H1 (cell line): Measurements from ENCODE around the gene CREB3. TPM values are rescaled to one million over a fixed set of nuclear protein-coding genes. Genes with fewer than 3 reads are reported as not detected.

Experiments used
- ASH2L ChIP-seq: fragments of 200-600, 300-600 bp; sonication (generic); IDR thresholded peaks from one replicate; pipeline ENCODE4 v1.7.1; 2017; ENCODE audit warnings: low read length
- BACH1 ChIP-seq: IDR thresholded peaks from 2 replicates; pipeline ENCODE4 v1.6.1; 2012; ENCODE audit warnings: low read length, improper control_type of control experiment
- CBX5 ChIP-seq: fragments of 300-800, 300-1000 bp; sonication (generic); IDR thresholded peaks from 2 replicates; pipeline ENCODE4 v1.7.1; 2016; ENCODE audit warnings: antibody characterized with exemption, low read length, low read depth
- CEBPB ChIP-seq: IDR thresholded peaks from 2 replicates; pipeline ENCODE4 v1.6.1; 2012; ENCODE audit warnings: low read depth, low read length
- E2F6 ChIP-seq: IDR thresholded peaks from 2 replicates; pipeline ENCODE4 v1.6.1; 2012; ENCODE audit warnings: inconsistent platforms
- EGR1 ChIP-seq: IDR thresholded peaks from 2 replicates; pipeline ENCODE4 v1.6.1; 2011; ENCODE audit warnings: low read depth, low read length, borderline replicate concordance
- EP300 ChIP-seq, 2 experiments: IDR thresholded peaks; 1 replicate in 1 of 2; 2 replicates in 1 of 2; pipeline ENCODE4 v1.6.1; 2011 to 2012; ENCODE audit warnings: low read depth in 2 of 2, low read length in 2 of 2, mild to moderate bottlenecking in 2 of 2, borderline replicate concordance in 1 of 2, inconsistent platforms in 1 of 2, moderate library complexity in 1 of 2
- EZH2 ChIP-seq: fragments of 200-600 bp; sonication (generic); IDR thresholded peaks from 2 replicates; pipeline ENCODE4 v1.7.1; 2012; ENCODE audit warnings: low read depth, mild to moderate bottlenecking, moderate library complexity, low read length, inconsistent platforms; ENCODE audit not compliant: severe bottlenecking
- GABPA ChIP-seq: IDR thresholded peaks from 2 replicates; pipeline ENCODE4 v1.6.1; 2011; ENCODE audit warnings: mild to moderate bottlenecking, low read length, moderate library complexity, borderline replicate concordance; ENCODE audit not compliant: insufficient read depth
- GTF2F1 ChIP-seq: IDR thresholded peaks from 2 replicates; pipeline ENCODE4 v1.6.1; 2012; ENCODE audit warnings: low read depth, low read length, improper control_type of control experiment, borderline replicate concordance
- HDAC2 ChIP-seq, 2 experiments: fragments of 300-600 bp in 1 of 2; sonication (generic) in 1 of 2; IDR thresholded peaks; 2 replicates each; pipeline ENCODE4 v1.6.1; 2011 to 2012; ENCODE audit warnings: low read depth in 2 of 2, low read length in 2 of 2, mild to moderate bottlenecking in 2 of 2, moderate library complexity in 2 of 2, borderline replicate concordance in 1 of 2, inconsistent platforms in 1 of 2
- MAX ChIP-seq: IDR thresholded peaks from 2 replicates; pipeline ENCODE4 v1.6.1; 2012; ENCODE audit warnings: inconsistent platforms
- POLR2AphosphoS5 ChIP-seq: IDR thresholded peaks from 2 replicates; pipeline ENCODE4 v1.6.1; 2011; ENCODE audit warnings: low read depth, low read length
- SIN3A ChIP-seq, 2 experiments: IDR thresholded peaks in 1 of 2; conservative IDR thresholded peaks in 1 of 2; 2 replicates each; pipeline ENCODE4 v1.6.1; 2011 to 2012; ENCODE audit warnings: low read length in 2 of 2, improper control_type of control experiment in 1 of 2, low read depth in 1 of 2, mild to moderate bottlenecking in 1 of 2
- TAF7 ChIP-seq: optimal IDR thresholded peaks from 2 replicates; pipeline ENCODE3; 2011; ENCODE audit warnings: low read depth, mild to moderate bottlenecking, inconsistent platforms, low read length, moderate library complexity, borderline replicate concordance
- TBP ChIP-seq: IDR thresholded peaks from 2 replicates; pipeline ENCODE4 v1.6.1; 2011; ENCODE audit warnings: low read depth, low read length, improper control_type of control experiment
- USF2 ChIP-seq: IDR thresholded peaks from 2 replicates; pipeline ENCODE4 v1.6.1; 2011; ENCODE audit warnings: low read length, improper control_type of control experiment
- polyA plus RNA-seq, 7 experiments: library from polyadenylated mRNA; depleted of rRNA in 3 of 7; stranded (reverse) in 5 of 7; unstranded in 2 of 7; fragments of >200 nt in 5 of 7; fragments of 200-250 nt in 2 of 7; gene quantifications; 1 replicate in 5 of 7; 2 replicates in 1 of 7; 4 replicates in 1 of 7; pipeline versions ENCODE4 v1.2.1 to v1.2.3, GENCODE V29; 2011 to 2013; ENCODE audit warnings: missing spikeins in 2 of 7, mixed read lengths in 2 of 7
- total RNA-seq: library from RNA; stranded (reverse); fragmentation: NEBNext Ultra II Directional; extraction: Animal tissue kit (Norgen Biotek cat#: 25700); gene quantifications from 2 replicates; pipeline ENCODE4 v1.2.1, GENCODE V29; 2021

The CREB3 gene
- total and polyA plus RNA-seq, 2 of the 8 experiments (the other 6 are each of a cell fraction or from before 2014, with no cell fraction given): 24.4 to 25.7 TPM

GRCh38 chr9:35756275-35757225, 24.1 kb downstream of the CREB3 start (continued):
- peak; percentile 49 to 65; a peak in 2 of 4 replicates for TF ChIP-seq HDAC2 (IDR thresholded peaks at IDR 0.05; ENCODE audit: borderline replicate concordance in 1 of 2, low read depth in 2 of 2, low read length in 2 of 2)
- TF ChIP-seq BACH1: peak; percentile 53; the same call in 1 of the 2 replicates
- no peak for TF ChIP-seq EZH2
- no peak for TF ChIP-seq EGR1
- TF ChIP-seq TBP: peak; percentile 34; the same call in 1 of the 2 replicates
- no peak for TF ChIP-seq GTF2F1
- no peak for TF ChIP-seq CBX5
- peak; percentile 77 for TF ChIP-seq ASH2L
- no peak for TF ChIP-seq CEBPB
- peak; percentile 13; the same call in 1 of the 2 replicates for TF ChIP-seq GABPA
- peak in 1 of 2 experiments; percentile 17; a peak in 1 of 3 replicates for TF ChIP-seq EP300 (IDR thresholded peaks at IDR 0.05; ENCODE audit: borderline replicate concordance in 1 of 2, low read depth in 2 of 2, low read length in 2 of 2)
- no peak for TF ChIP-seq USF2
- TF ChIP-seq POLR2AphosphoS5: 0 out of 2 replicates have a peak, but pooled peaks have one; percentile 13
- TF ChIP-seq MAX: peak; percentile 70
- peak; percentile 82 for TF ChIP-seq E2F6
- peak in 1 of 2 experiments; percentile 66; a peak in 2 of 4 replicates for TF ChIP-seq SIN3A (conservative IDR thresholded peaks at IDR 0.05 in 1 of 2, IDR thresholded peaks at IDR 0.05 in 1 of 2; ENCODE audit: low read depth in 1 of 2, low read length in 2 of 2)
- TF ChIP-seq TAF7: peak; percentile 79
